A673 (cell line): Measurements from ENCODE around the gene NHLRC4.
A peak's percentile ranks its signal among the peaks of the same experiment; 100 is the strongest.

Experiments
- EZH2 ChIP-seq: fragments of 200-600 bp; sonication (generic); IDR thresholded peaks from 2 replicates; pipeline ENCODE4 v1.6.1; 2017; ENCODE audit warnings: borderline replicate concordance, low read depth, mild to moderate bottlenecking, mixed read lengths, antibody characterized with exemption, low read length; ENCODE audit not compliant: poor library complexity, severe bottlenecking
- TF ChIP-seq, protein P1 (sequence below): fragments of 300-800, 200-600 bp; sonication (generic); conservative IDR thresholded peaks from 2 replicates; pipeline ENCODE4 v1.5.1; 2017; ENCODE audit warnings: low read depth, mild to moderate bottlenecking, antibody characterized with exemption, low read length, moderate library complexity, mixed read lengths

DNA sequence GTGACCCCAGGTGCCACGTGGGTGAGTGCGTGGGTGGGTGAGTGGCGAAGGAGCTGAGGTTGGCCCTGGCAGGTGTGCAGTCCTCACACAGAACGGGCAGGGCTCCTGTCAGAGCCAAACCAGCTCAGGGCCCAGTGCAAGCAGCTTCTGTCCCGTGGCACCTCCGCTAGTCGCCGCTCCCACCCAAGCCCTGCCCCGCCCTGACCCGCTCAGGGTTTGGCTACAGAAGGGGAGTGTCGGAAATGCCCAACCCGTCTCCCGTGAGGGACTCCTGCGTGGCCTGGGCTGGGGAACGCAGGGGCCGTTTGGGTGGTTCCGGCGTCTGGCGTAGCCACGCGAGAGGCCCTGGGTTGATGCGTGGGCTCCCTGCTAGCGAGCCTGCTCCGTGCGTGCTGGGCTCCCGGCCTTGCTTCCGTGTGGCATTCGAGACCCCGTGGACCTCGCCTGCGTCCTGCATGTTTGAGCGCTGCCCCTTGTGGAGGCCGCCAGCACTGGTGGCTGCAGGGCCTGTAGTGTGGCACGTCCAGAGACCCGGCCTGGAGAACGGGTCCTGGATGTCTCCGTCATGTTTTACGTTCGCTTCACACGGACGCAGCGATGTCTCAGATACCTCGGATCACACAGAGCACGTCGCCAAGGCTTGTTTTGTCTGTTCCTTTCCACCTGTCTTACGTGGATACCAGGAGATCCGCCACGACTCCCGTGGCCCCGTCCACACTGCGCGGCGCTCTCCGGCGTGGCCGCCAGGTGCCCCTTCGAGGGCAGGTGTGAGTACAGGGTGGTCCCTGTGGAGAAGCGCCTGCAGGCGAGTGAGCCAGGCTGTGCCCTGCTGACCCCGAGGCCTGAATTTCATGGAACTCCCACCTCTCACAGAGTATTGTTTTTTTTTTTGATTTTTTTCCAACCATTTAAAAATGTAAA lies 29.1 kb upstream of the NHLRC4 start:
- TF ChIP-seq, protein P1, sequence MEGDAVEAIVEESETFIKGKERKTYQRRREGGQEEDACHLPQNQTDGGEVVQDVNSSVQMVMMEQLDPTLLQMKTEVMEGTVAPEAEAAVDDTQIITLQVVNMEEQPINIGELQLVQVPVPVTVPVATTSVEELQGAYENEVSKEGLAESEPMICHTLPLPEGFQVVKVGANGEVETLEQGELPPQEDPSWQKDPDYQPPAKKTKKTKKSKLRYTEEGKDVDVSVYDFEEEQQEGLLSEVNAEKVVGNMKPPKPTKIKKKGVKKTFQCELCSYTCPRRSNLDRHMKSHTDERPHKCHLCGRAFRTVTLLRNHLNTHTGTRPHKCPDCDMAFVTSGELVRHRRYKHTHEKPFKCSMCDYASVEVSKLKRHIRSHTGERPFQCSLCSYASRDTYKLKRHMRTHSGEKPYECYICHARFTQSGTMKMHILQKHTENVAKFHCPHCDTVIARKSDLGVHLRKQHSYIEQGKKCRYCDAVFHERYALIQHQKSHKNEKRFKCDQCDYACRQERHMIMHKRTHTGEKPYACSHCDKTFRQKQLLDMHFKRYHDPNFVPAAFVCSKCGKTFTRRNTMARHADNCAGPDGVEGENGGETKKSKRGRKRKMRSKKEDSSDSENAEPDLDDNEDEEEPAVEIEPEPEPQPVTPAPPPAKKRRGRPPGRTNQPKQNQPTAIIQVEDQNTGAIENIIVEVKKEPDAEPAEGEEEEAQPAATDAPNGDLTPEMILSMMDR: 0 out of 2 replicates have a peak, but pooled peaks have one; percentile 17
- no peak for TF ChIP-seq EZH2
